ENCODE data around the gene MZT2A. TPM values are rescaled to one million over a fixed set of nuclear protein-coding genes. Genes with fewer than 3 reads are reported as not detected.
"Not testable (repeated sequence)": the region's sequence is repeated elsewhere in the genome, so short reads cannot be mapped to it uniquely, and the experiment has no call there.

Gene MZT2A
- total RNA-seq, 1 donor from 2014 or later = 217 TPM

- Histone ChIP-seq H3K4me1 (peaks cover 5% of the 10 kb centered on the region), H3K9me3 (replicated peaks) (no peaks in the 10 kb centered on the region), H3K4me3 (no peak overlapping the region), H3K36me3 (peaks cover 20% of the 10 kb centered on the region), H3K27ac (replicated peaks) (no peak overlapping the region), H3K27me3 (ENCODE audit: low read depth) (no peaks in the 10 kb centered on the region)
- no peak for TF ChIP-seq CTCF (IDR thresholded peaks at IDR 0.05; ENCODE audit: borderline replicate concordance)
- no peak for DNase-seq
- intact Hi-C loops (cut with micrococcal nuclease) = no loop called here
Observed at GRCh38 chr2:131519466-131519865, 27.3 kb upstream of the MZT2A start.

- intact Hi-C loops (cut with micrococcal nuclease); DNase-seq; H3K27me3 ChIP-seq (ENCODE audit: low read depth); H3K9me3 ChIP-seq (replicated peaks); H3K4me3 ChIP-seq; H3K4me1 ChIP-seq; H3K27ac ChIP-seq (replicated peaks): not testable (repeated sequence)
- H3K36me3 ChIP-seq = peaks cover 20% of the 10 kb centered on the region
Observed at GRCh38 chr2:131518531-131518930, 26.3 kb upstream of the MZT2A start.

GRCh38 chr2:131517856-131518255 is 25.7 kb upstream of the MZT2A start:
- intact Hi-C loops (cut with micrococcal nuclease) = not testable (repeated sequence)

GRCh38 chr2:131517106-131517831 is 25.1 kb upstream of the MZT2A start:
- no peak for DNase-seq
- H3K27ac ChIP-seq (replicated peaks) = no peak overlapping the region
- H3K36me3 ChIP-seq = peaks cover 20% of the 10 kb centered on the region
- intact Hi-C loops (cut with micrococcal nuclease) = no loop called here
- H3K9me3 ChIP-seq (replicated peaks) = no peaks in the 10 kb centered on the region
- no peaks in the 10 kb centered on the region for H3K27me3 ChIP-seq (ENCODE audit: low read depth)
- peaks cover 5% of the 10 kb centered on the region for H3K4me1 ChIP-seq
- TF ChIP-seq CTCF (IDR thresholded peaks at IDR 0.05; ENCODE audit: borderline replicate concordance) = no peak
- no peak overlapping the region for H3K4me3 ChIP-seq

More at GRCh38 chr2:131517856-131518255, 25.7 kb upstream of the MZT2A start:
- H3K27me3 ChIP-seq (ENCODE audit: low read depth); H3K4me1 ChIP-seq; H3K4me3 ChIP-seq; H3K27ac ChIP-seq (replicated peaks); DNase-seq; H3K9me3 ChIP-seq (replicated peaks): not testable (repeated sequence)
- H3K36me3 ChIP-seq = peaks cover 20% of the 10 kb centered on the region

- H3K27me3 ChIP-seq (ENCODE audit: low read depth); H3K27ac ChIP-seq (replicated peaks); intact Hi-C loops (cut with micrococcal nuclease); H3K4me3 ChIP-seq; H3K9me3 ChIP-seq (replicated peaks); H3K4me1 ChIP-seq: not testable (repeated sequence)
- TF ChIP-seq CTCF (IDR thresholded peaks at IDR 0.05; ENCODE audit: borderline replicate concordance) = peak; percentile 57
- peak; percentile 59 for DNase-seq
- peaks cover 20% of the 10 kb centered on the region for H3K36me3 ChIP-seq
Observed at GRCh38 chr2:131516621-131517020, 24.4 kb upstream of the MZT2A start.

- DNase-seq = no peak
- Histone ChIP-seq H3K27me3 (ENCODE audit: low read depth) (no peaks in the 10 kb centered on the region), H3K9me3 (replicated peaks) (no peaks in the 10 kb centered on the region), H3K27ac (replicated peaks) (no peak overlapping the region), H3K36me3 (peaks cover 24% of the 10 kb centered on the region), H3K4me3 (no peak overlapping the region), H3K4me1 (peaks cover 3% of the 10 kb centered on the region)
- no peak for TF ChIP-seq CTCF (IDR thresholded peaks at IDR 0.05; ENCODE audit: borderline replicate concordance)
- intact Hi-C loops (cut with micrococcal nuclease) = no loop called here
Observed at GRCh38 chr2:131516011-131516410, 23.8 kb upstream of the MZT2A start.

- DNase-seq; H3K4me3 ChIP-seq; H3K4me1 ChIP-seq; H3K27me3 ChIP-seq (ENCODE audit: low read depth); H3K27ac ChIP-seq (replicated peaks); intact Hi-C loops (cut with micrococcal nuclease); H3K9me3 ChIP-seq (replicated peaks): not testable (repeated sequence)
- peaks cover 21% of the 10 kb centered on the region for H3K36me3 ChIP-seq
Observed at GRCh38 chr2:131515235-131515634, 23.0 kb upstream of the MZT2A start.

GRCh38 chr2:131514408-131515166 is 22.4 kb upstream of the MZT2A start:
- DNase-seq; H3K27me3 ChIP-seq (ENCODE audit: low read depth); intact Hi-C loops (cut with micrococcal nuclease); H3K4me3 ChIP-seq; H3K27ac ChIP-seq (replicated peaks); H3K4me1 ChIP-seq; H3K9me3 ChIP-seq (replicated peaks): not testable (repeated sequence)
- H3K36me3 ChIP-seq = peaks cover 20% of the 10 kb centered on the region

- DNase-seq; H3K9me3 ChIP-seq (replicated peaks); H3K27ac ChIP-seq (replicated peaks); H3K4me1 ChIP-seq; intact Hi-C loops (cut with micrococcal nuclease); H3K27me3 ChIP-seq (ENCODE audit: low read depth); H3K4me3 ChIP-seq: not testable (repeated sequence)
- H3K36me3 ChIP-seq = peaks cover 27% of the 10 kb centered on the region
Observed at GRCh38 chr2:131511969-131512870, 20.0 kb upstream of the MZT2A start.
